SU-DHL-6 (cell line): ENCODE measurements around the gene ZC2HC1B.

Experiments
- CTCF ChIP-seq: fragments of 200-600 bp; sonication (generic); IDR thresholded peaks from one replicate; pipeline ENCODE4 v1.5.1; 2017; ENCODE audit warnings: antibody characterized with exemption, mild to moderate bottlenecking, low read length, moderate library complexity; ENCODE audit not compliant: insufficient read depth, poor library complexity, severe bottlenecking
- EZH2phosphoT487 ChIP-seq: fragments of 200-600 bp; sonication (generic), shearing (Covaris generic); conservative IDR thresholded peaks from 2 replicates; pipeline ENCODE4 v1.6.1; 2018; ENCODE audit warnings: mild to moderate bottlenecking, antibody characterized with exemption, low read length, moderate library complexity, mixed read lengths

- TF ChIP-seq CTCF, result no peak
- no peak for TF ChIP-seq EZH2phosphoT487
These were observed 96.8 kb downstream of the ZC2HC1B start for GRCh38 chr6:143961066-143961465.
